ENCODE data around the gene LGALS14. TPM values are rescaled to one million over a fixed set of nuclear protein-coding genes. Genes with fewer than 3 reads are reported as not detected.
"Not testable (repeated sequence)": the region's sequence is repeated elsewhere in the genome, so short reads cannot be mapped to it uniquely, and the experiment has no call there.

Gene LGALS14
- total RNA-seq, 2 donors from 2014 or later = not detected

DNA sequence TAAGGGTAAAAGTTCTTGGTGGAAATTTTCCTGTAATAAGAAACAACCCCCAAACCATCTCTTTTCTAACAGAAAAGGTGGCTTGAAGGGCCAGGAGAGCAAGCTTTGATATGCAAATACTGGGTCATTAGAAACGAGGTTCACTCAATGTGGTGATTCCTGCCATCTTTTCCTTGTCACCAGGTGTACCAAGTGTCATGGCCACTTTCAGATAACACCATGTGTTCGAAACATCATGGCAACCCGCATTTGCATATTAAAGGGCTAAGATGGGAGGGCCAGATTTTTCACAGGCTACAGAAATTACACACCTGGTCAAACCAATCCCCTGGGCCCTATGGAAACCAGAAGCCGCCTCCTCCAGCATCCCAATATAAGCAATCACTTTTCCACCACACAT lies 33.3 kb upstream of the LGALS14 start:
- H3K9me3 ChIP-seq = no peaks in the 10 kb centered on the region
- H3K4me3 ChIP-seq = no peak overlapping the region
- ATAC-seq (ENCODE audit: insufficient number of reproducible peaks, low FRiP score, low read depth) (no peak), DNase-seq (ENCODE audit: low spot score) (no peak)
- no peak overlapping the region for H3K27ac ChIP-seq
- H3K27me3 ChIP-seq (replicated peaks; ENCODE audit: insufficient read depth) = no peaks in the 10 kb centered on the region
- no peaks in the 10 kb centered on the region for H3K36me3 ChIP-seq
- no peaks in the 10 kb centered on the region for H3K4me1 ChIP-seq (ENCODE audit: control insufficient read depth in 1 of 2, low read depth in 2 of 2)
- TF ChIP-seq CTCF (IDR thresholded peaks at IDR 0.05) = no peak

- ATAC-seq (ENCODE audit: insufficient number of reproducible peaks, low FRiP score, low read depth) (no peak), DNase-seq (ENCODE audit: low spot score) (no peak)
- Histone ChIP-seq H3K9me3 (no peaks in the 10 kb centered on the region), H3K27me3 (replicated peaks; ENCODE audit: insufficient read depth) (no peaks in the 10 kb centered on the region), H3K4me3 (no peak overlapping the region), H3K4me1 (ENCODE audit: control insufficient read depth in 1 of 2, low read depth in 2 of 2) (no peaks in the 10 kb centered on the region), H3K36me3 (no peaks in the 10 kb centered on the region), H3K27ac (no peak overlapping the region)
- TF ChIP-seq CTCF (IDR thresholded peaks at IDR 0.05) = no peak
These were observed 32.4 kb upstream of the LGALS14 start for GRCh38 chr19:39671739-39672363.

- ATAC-seq (ENCODE audit: insufficient number of reproducible peaks, low FRiP score, low read depth) (no peak), DNase-seq (ENCODE audit: low spot score) (no peak)
- H3K36me3 ChIP-seq = no peaks in the 10 kb centered on the region
- no peak overlapping the region for H3K4me3 ChIP-seq
- H3K4me1 ChIP-seq (ENCODE audit: control insufficient read depth in 1 of 2, low read depth in 2 of 2) = no peaks in the 10 kb centered on the region
- H3K27me3 ChIP-seq (replicated peaks; ENCODE audit: insufficient read depth) = no peaks in the 10 kb centered on the region
- H3K27ac ChIP-seq = no peak overlapping the region
- H3K9me3 ChIP-seq = no peaks in the 10 kb centered on the region
- TF ChIP-seq CTCF (IDR thresholded peaks at IDR 0.05) = no peak
These were observed 31.8 kb upstream of the LGALS14 start for GRCh38 chr19:39672473-39672872.

- not testable (repeated sequence) for ATAC-seq (ENCODE audit: insufficient number of reproducible peaks, low FRiP score, low read depth); H3K4me3 ChIP-seq; DNase-seq (ENCODE audit: low spot score); H3K9me3 ChIP-seq; H3K4me1 ChIP-seq (ENCODE audit: control insufficient read depth in 1 of 2, low read depth in 2 of 2); H3K36me3 ChIP-seq; H3K27me3 ChIP-seq (replicated peaks; ENCODE audit: insufficient read depth); H3K27ac ChIP-seq
These were observed 30.4 kb upstream of the LGALS14 start for GRCh38 chr19:39673862-39674261.

- DNase-seq (ENCODE audit: low spot score) (no peak), ATAC-seq (ENCODE audit: insufficient number of reproducible peaks, low FRiP score, low read depth) (no peak)
- H3K36me3 ChIP-seq = no peaks in the 10 kb centered on the region
These were observed 28.3 kb upstream of the LGALS14 start for GRCh38 chr19:39676004-39676403.

More at GRCh38 chr19:39676004-39676403, 28.3 kb upstream of the LGALS14 start:
- H3K9me3 ChIP-seq = no peaks in the 10 kb centered on the region
- no peaks in the 10 kb centered on the region for H3K27me3 ChIP-seq (replicated peaks; ENCODE audit: insufficient read depth)
- peaks cover 0 to 14% of the 10 kb centered on the region in 2 donors for H3K4me1 ChIP-seq (ENCODE audit: control insufficient read depth in 1 of 2, low read depth in 2 of 2)
- no peak overlapping the region for H3K27ac ChIP-seq
- TF ChIP-seq CTCF (IDR thresholded peaks at IDR 0.05) = no peak
- no peak overlapping the region for H3K4me3 ChIP-seq

Data from thoracic aorta (tissue), 2 donors.